ENCODE measurements around the gene POU6F2.

DNA sequence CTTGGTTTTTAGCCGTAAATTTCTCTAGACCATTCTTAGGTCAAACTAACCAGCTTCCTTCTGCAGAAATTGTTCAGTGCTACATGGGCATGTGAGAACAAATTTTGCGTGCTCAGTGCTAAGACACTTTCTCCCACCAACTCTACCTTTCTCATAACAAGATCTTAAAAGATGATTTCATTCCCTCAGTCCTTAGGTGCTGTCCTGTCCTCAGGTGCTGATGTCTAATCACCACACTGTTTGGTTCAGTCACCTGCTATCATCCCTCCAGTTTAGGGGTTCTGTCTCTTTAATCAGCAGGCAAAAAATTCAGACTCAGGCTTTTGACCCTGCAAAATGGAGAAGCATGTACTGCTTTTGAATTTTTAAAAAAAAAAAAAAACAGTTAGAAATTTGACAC, 361.0 kb downstream of the POU6F2 start:
- TF ChIP-seq POLR2AphosphoS5 (IDR thresholded peaks at IDR 0.05) (no peak), POLR2A (IDR thresholded peaks at IDR 0.05) (no peak)
- TF ChIP-seq, protein P1, sequence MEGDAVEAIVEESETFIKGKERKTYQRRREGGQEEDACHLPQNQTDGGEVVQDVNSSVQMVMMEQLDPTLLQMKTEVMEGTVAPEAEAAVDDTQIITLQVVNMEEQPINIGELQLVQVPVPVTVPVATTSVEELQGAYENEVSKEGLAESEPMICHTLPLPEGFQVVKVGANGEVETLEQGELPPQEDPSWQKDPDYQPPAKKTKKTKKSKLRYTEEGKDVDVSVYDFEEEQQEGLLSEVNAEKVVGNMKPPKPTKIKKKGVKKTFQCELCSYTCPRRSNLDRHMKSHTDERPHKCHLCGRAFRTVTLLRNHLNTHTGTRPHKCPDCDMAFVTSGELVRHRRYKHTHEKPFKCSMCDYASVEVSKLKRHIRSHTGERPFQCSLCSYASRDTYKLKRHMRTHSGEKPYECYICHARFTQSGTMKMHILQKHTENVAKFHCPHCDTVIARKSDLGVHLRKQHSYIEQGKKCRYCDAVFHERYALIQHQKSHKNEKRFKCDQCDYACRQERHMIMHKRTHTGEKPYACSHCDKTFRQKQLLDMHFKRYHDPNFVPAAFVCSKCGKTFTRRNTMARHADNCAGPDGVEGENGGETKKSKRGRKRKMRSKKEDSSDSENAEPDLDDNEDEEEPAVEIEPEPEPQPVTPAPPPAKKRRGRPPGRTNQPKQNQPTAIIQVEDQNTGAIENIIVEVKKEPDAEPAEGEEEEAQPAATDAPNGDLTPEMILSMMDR (IDR thresholded peaks at IDR 0.05) = no peak
